ENCODE results near the gene IGFL2.

- TF ChIP-seq CTCF (IDR thresholded peaks at IDR 0.05; ENCODE audit: borderline replicate concordance, extremely low read depth, low read length, poor library complexity, severe bottlenecking): no peak
- TF ChIP-seq EZH2 (IDR thresholded peaks at IDR 0.05; ENCODE audit: borderline replicate concordance, low read depth, low read length, severe bottlenecking): no peak
Measured at GRCh38 chr19:46181388-46181779, 33.3 kb downstream of the IGFL2 start.

All from DND-41 (cell line).